Renal cortical epithelial cell (primary cell): ENCODE measurements around the gene TIGD2. TPM values are rescaled to one million over a fixed set of nuclear protein-coding genes. Genes with fewer than 3 reads are reported as not detected.
A peak's percentile ranks its signal among the peaks of the same experiment; 100 is the strongest.

Experiments
- DNase-seq: peaks from one replicate; pipeline ENCODE4 v3.0.0-alpha.2; 2011; ENCODE audit warnings: low read depth
- total RNA-seq: library from RNA; depleted of rRNA; stranded (reverse); fragments of >200 nt; gene quantifications from 2 replicates; pipeline ENCODE4 v1.2.3, GENCODE V29; 2014

The TIGD2 gene
- 4.5 and 11.1 TPM in 2 replicates for total RNA-seq

DNA sequence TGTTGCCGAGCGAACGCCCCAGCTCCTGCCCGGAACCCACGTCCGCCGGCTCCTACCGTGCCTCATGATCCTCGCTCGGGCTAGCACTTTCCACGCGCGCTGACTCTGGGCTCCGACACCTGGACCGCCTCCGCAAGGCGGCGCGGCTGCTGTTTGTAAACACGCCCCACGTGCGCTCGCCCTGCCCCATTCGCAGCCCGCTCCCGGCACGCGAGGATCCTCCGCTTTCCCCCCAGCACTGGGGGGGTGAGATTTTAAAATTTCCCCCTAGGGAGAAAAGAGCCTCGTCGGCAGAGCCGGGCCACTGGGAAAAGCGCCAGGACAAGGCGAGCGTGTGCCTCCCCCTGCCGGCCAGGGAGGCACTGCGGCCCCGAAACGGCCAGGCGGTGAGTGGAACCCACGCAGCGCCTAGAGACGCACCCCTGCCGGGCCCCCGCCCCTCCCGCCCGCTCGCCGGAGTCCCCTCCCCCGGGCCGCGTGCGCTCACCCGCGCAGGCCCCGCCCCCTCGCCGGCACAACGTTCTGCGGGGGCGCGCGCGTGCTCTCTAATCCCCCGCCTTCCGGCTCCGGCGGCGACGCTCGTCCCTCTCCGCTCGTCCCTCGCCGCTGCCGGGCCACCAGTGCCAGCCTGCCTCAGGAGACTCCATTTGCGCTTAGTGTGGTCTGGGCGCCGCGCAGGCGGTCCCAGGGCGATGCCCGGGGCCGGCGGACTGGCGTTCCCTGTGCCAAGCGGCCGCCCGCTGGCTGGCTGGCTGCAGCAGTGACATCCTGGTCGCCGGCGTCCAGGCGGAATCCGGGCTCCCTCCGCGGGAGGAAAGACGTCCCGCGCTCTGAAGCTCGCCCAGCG is at the start of gene TIGD2:
Gene TIGD2, plus strand, starts transcription at position 548 of the 847 bp plus-strand sequence. CDS start 1,442 bp downstream, outside the sequence.
- peak; percentile 45 for DNase-seq

- DNase-seq = peak; percentile 19
Observed at GRCh38 chr4:89064848-89065247, 46.5 kb upstream of the TIGD2 start.

DNA sequence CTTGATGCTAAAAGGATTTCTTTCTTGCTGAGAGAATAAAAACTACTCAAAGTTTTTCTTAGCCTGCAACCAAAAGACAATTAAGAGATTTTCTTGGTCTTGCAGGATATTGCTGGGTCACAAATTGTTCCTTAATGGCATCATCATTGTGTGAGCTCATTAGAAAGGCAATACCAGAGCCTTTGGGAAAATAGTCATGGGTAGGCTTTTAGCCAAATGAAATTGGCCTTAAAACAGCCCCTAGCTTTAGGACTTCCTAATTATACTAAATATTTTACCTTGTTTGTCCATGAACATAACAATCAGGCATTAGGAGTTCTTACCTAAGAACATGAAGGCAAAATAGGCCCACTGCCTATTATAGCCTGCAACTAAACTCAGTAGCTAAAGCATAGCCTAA is 43.9 kb upstream of the TIGD2 start:
- peak; percentile 13 for DNase-seq

GRCh38 chr4:89069481-89069880 is 41.9 kb upstream of the TIGD2 start:
- no peak for DNase-seq

GRCh38 chr4:89070041-89070440 is 41.3 kb upstream of the TIGD2 start:
- no peak for DNase-seq

GRCh38 chr4:89071311-89071710 is 40.0 kb upstream of the TIGD2 start:
- no peak for DNase-seq

DNA sequence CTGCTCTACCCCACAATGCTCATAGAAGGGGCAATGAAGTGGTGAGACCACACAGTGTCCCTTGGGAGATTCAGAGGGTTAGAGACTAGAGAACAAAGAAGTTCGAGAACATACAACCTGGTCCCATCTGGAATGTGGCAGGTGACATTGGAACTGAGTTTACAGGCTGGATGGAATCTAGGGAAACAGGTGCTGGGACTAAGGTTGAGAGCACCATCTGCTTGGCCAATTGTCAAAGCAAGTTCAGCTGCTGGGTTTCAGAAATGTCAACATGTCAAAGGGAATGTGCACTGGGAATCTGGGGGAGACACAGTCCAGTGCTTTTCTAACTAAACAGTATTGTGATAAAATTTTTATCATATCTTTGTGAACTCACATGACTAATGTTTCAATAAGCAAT is 38.4 kb upstream of the TIGD2 start:
- DNase-seq = no peak

DNA sequence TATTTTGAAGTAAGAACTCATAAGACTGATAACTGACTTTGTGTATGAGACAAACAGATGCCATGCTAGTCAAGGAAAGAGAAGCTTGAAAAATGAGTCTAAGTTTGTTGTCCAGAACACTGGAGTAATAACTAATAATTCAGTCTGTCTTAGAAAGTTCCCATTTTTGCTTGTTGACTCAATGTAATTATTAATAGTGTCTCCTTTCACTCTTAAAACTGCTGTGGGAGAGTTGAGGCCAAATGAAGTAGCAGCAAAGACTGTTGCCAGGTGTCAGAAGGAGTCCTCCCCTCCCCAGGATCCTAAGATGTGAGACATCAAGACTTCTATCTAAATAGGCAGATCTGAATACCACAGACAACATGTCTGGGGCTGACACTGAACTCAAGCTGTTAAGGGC is 33.6 kb upstream of the TIGD2 start:
- no peak for DNase-seq

GRCh38 chr4:89078300-89078699 is 33.0 kb upstream of the TIGD2 start:
- no peak for DNase-seq

DNA sequence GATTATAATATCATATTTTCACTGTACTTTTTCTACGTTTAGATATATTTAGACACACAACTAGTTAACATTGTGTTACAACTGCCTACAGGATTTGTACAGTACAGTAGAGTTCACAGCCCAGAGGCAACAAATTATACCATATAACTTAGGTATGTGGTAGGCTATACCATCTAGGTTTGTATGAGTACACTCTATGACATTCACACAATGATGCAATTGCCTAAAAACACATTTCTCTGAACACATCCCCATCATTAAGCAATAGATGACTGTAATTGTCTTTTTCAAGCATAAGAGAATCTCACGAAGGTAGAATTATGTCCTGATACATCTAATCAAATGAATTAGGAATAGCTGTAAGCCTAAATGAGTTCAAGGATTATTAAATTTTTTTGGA is 12.3 kb upstream of the TIGD2 start:
- DNase-seq = no peak

- DNase-seq = no peak
Observed at GRCh38 chr4:89099471-89099870, 11.9 kb upstream of the TIGD2 start.

GRCh38 chr4:89100853-89101252 is 10.5 kb upstream of the TIGD2 start:
- no peak for DNase-seq

GRCh38 chr4:89101256-89102161 is 9.8 kb upstream of the TIGD2 start:
- DNase-seq = no peak

DNA sequence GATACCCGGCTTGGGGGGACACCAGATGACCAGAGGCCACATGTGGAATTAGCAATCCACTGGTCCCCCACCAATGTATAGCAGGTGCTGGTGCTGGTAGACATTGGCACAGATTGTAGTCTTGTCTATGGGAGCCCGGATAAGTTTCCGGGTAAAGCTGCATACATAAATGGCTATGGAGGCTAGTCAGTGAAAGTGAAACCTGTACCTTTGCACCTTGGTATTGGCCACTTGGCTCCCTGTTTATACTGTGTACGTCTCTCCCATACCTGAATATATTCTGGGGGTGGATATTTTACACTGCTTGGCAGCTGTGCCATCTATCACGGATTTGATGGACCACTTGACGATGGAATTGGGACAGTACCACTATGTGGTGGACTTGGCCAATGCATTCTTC is 5.6 kb upstream of the TIGD2 start:
- DNase-seq = no peak

DNA sequence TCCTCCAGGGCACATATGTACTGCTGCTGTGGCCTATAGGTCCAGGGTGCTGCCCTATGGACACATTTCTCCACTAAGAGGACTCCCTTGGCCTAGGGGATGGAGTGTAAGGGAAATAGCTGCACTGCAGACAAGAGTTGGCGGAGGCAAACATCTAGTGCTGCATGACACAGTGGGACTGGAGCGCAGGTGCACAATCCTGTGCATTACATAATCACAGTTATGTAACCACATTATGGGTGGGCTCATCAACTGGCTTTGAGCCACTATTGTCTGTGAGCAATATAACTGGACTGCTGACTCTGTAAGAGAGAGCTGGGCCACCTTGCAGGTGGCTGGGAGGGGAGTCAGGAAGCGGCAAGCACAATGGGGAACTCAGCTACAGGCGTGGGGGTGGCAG is 3.2 kb upstream of the TIGD2 start:
- no peak for DNase-seq

DNA sequence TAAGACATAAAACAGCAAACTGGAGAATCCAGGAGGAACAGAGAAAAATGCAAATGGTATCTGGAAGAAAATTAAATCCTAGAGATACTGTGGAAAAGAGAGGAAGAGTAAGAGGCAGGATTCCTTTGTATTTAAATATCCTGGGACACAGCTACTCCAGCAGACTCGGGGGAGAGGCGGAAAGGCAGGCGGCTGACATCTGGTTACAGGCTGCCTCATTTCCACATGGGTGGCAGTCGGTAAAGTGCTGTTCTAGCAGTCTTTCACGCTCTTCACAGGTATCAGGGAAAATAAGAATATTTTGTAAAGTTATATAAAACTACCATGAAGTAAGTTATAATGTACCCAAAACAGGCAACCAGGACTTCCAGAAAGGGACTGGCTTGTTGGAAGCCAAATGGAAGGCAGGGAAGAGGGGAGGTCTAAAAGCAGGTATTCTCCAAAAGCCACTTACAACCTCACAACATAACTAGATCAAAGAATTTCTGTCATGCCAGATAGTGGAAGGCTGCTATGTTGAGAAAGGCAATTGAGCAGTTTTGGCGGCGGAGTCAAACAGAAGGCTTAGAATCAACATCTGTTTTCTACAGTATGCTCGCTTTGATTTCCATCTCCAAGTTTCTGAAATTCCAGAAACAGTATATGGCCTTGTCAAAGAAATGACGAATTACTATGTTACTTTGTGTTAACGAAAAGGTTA is 1.3 kb upstream of the TIGD2 start:
- no peak for DNase-seq

GRCh38 chr4:89110541-89110985 is 770 bp upstream of the TIGD2 start:
- no peak for DNase-seq

DNA sequence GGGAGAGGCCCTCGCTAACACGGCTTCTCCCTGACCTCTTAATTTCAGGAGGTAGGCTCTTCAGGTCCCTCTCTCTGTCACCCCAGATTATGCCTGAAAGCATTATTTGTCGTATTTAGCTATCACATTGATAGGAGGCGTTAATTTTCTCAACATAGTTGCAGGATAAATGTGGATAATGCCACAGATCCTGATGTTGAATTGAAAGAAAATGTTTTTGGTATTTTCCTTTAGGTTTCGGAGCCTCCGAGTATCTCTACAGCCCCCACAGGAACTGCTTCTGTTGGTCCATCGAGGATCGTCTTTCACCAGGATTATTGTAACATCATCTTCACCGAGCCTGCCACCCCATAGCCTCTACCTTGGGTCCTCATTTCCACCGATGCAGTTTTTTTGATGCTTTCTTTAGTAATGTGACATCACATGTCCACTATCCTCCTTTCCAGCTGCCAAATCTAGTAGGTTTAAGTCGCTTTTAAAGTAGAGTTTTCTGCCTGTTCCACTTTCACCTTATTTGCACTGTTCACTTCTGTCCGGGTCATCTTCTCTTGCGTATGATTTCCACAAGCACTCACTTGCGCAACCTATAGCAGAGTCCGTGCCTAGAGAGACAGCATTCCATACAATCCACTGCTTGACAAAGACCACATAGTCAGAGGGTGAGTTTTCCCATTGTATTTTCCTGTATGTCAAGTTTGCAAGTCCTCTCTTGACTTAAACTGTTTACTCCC is 665 bp downstream of the TIGD2 start:
- DNase-seq = peak; percentile 91

DNA sequence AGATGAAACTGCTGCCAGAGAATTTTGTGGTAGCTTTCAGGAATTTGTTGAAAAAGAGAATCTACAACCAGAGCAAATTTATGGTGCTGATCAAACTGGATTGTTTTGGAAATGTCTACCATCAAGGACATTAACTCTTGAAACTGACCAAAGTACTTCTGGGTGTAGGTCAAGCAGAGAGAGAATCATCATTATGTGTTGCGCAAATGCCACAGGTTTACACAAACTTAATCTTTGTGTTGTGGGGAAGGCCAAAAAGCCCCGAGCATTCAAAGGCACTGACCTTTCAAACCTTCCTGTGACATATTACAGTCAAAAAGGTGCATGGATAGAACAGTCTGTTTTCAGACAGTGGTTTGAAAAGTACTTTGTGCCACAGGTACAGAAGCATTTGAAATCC is 2.1 kb downstream of the TIGD2 start:
- DNase-seq = peak; percentile 33

DNA sequence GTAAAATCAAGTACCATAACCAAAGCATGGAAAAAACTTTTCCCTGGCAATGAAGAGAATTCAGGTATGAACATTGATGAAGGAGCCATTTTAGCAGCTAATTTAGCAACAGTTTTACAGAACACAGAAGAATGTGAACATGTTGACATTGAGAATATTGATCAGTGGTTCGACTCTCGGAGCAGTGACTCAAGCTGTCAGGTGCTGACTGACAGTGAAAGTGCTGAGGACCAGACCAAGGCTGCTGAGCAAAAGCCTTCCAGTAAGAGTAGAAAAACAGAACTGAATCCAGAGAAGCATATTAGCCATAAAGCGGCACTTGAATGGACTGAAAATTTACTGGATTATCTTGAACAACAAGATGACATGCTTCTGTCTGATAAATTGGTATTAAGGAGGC is 2.8 kb downstream of the TIGD2 start:
- no peak for DNase-seq

- no peak for DNase-seq
Observed at GRCh38 chr4:89117115-89117514, 5.8 kb downstream of the TIGD2 start.
